ENCODE data around the gene BDKRB1.

The BDKRB1 gene

DNA sequence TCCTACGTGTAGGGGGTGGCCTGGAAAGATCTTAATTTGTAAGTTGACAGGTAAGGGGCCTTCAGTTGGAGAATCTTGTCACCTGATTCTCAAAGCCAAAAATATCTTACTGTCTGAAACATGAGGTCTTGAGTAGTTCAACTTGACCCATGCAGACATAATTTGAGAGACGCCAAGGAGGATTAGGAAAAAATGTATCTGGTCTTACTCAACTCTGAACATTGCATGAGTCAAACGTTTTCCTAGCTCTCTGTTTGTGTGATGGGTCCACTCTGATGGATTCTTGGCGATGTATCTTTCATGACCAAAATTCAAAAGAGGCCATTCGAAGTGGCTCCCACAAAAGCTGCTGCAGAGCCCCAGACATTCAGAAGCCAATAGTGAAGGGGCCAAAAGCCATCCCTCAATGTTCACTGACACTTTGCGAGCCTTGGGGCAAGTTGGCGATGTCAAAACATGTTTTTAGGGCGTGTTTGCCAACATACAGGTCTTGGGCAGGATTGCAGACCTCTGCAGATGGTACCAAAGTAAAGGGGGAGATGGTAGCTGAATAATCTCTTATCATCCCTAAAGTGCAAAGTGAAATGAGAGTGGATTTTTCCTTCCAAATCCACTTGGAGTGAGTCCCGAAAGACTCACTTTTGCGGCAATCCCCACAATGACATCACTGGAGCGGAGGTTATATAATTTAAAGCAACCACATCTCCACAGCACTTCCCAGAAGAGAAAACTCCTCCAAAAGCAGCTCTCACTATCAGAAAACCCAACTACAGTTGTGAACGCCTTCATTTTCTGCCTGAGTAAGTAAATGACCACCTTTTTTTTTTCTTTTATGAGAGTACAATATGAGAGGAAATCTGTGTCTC lies at the start of gene BDKRB1:
Gene BDKRB1 (plus strand): TSS at position 710 of the 866 bp plus-strand sequence. CDS start 7,473 bp downstream, outside the sequence.
- no peak for DNase-seq (ENCODE audit: low read depth)

DNA sequence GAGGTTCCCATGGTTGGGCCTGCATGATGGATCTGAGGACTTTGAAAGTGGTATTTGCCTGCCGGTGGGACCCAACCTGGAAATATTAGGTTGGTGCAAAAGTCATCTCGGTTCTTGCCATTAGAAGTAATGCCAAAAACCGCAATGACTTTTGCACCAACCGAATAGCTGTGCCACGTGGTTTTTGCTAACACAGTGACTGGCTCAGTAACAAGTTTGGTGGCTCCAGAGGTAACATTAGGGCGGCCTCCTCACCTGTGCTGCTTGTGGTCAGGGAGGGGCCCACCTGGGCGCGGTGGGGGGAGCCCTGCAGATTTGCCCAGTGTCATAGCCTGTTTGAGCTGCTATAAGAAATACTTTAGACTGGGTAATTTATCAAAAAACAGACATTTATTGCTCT lies 49.5 kb upstream of the BDKRB1 start:
- no peak for DNase-seq (ENCODE audit: low read depth)

DNA sequence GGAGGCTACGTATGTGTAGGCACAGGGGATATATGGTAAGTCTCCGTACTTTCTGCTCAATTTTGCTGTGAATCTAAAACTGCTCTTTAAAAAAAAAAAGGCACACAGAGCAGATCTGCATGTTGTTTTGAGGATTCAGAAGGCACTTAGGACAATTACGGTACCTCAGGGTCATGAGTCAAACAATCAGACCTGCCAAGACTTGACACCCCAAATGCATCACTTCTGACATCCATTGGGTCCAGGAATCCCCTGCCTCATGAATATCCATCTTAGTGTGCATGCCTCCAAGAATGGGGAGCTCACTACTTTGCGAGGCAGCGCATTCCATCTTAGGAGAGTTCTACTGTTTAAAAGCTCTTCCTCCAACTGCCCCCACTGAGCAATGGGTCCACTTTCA lies 48.3 kb upstream of the BDKRB1 start:
- DNase-seq (ENCODE audit: low read depth): no peak

DNA sequence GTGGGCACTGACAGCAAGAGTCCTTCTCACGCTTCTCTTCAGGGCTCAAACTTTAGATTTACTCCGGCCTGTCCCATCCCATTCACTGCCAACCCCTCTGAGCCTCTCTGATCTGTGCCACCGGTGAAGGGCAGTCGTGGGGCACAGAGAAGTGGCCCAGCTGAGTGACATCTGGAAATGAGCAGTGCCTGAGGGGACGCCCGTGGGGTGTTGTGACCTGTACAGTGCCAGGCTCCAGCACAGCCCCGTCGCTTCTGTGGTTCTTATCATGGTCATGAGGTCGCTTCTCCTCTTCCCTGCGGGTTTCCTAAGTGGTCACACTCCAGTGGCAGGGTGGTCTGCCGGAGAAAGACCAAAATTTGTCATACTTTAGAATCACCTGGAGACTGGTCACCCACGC lies 47.3 kb upstream of the BDKRB1 start:
- DNase-seq (ENCODE audit: low read depth): no peak

DNA sequence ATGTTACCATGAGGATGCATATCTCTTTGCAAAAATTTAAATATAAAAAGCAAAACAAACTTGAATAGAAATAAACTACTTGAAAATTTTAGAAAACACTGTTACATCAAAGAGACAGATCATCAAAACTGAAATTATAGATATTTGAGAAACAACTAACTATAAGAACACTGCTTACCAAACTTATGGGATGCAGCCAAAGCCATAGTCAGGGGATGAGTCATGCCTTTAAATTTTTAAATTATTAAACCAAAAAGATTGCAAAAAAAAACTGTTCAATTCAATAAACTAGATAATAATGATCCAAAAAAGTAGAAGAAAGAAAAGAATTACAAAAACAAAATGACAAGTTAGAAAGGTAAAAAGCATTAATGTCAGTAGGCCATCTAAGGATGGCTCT lies 43.9 kb upstream of the BDKRB1 start:
- DNase-seq (ENCODE audit: low read depth): no peak

DNA sequence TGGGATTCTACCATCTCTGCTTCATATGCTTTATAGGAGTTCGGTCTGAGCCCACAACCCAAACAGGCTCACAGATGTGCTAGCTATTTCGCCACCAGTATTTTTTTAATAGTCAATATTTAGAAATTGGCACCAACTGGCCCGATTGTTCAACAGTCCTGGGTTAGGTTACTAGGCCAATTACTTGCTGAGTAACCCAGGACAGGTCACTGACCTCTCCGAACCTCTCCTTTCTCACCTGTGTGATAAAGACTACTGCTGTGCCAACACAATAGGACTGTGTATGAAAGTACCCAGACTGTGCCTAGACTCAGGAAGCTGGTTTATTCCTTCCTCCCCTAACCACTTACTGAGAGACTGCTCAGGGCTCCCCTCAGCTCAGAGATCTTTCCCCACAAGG lies 43.1 kb upstream of the BDKRB1 start:
- DNase-seq (ENCODE audit: low read depth): no peak

DNA sequence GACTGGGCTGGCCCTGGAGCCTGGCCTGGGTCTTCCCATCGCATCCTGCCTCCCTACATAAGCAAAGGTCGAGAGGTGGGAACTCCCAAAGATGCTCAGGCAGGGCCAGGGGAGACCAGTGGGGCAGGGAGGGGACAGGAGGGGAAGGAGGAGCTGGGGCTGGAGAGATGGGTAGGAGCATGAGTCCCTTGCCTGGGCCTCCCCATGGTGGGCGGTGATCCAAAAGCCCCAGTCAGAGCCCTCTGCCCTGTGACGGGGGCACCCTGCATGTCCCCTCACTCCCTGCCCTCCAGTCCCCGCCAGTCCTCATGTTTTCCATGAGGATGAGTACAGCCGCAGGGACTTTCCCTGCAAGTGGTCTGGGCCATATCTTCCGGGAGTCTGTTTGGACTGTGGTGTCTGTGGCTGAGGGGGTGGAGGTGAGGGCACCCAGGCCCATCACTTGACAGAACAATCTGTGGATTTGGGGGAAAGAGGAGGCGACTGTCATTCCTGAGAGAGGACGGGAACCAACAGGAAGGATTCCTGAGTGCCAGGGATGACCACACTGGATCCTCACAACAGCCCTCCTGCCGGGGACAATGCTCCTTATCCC lies 42.0 kb upstream of the BDKRB1 start:
- no peak for DNase-seq (ENCODE audit: low read depth)

DNA sequence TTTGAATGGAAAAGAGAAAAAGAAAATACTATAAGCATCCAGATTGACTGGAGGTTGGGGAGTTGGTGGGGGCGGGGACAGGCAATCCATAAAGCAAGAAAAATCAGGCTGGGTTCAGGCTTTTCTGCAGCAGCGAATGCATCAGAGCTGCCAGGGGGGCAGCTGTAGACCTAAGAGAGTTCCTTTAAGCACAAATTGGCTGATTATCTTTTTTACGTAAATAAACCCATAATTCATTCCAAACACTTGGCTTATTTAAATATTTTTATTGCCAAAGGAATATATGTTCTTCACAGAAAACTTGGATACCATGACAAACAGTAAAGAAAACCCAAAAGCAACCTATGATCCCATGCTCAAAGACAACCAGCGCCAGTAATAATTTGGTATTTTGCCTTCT lies 41.2 kb upstream of the BDKRB1 start:
- no peak for DNase-seq (ENCODE audit: low read depth)

DNA sequence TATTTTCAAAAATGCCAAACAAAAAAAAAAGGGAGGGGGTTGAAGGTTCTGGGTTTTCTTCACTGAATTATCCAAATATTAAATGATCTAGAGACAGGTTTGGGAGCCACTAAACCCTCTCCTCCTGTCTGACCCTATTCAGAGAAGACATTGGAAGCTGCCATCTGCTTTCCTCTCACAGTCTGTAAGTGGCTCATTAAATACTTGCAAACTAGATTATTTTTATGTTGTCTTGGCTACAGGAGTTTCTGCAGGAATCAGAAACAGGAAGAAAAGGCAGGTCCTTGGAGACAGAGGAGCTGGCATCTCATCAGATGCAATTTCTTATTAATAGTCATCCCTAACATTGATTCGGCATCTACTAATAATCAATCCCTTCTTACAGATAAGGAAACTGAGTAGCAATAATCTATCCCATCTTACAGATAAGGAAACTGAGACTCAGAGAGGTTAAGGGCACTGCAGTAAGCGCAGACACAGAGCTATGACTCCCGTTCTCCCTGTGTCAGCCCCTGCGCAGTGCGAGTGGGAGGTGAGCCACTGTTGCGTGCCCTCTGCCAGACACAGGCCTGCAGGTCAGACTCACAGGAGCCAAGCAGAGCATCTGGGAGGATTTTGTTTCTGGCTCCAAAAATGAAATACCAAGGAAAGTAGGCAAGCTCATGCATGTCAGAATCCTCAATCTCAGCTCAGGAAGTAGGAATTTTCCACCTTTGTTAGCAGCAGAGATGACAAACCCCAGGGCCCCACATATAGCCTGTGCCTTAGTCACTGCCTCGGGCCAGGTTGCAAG lies 40.4 kb upstream of the BDKRB1 start:
- no peak for DNase-seq (ENCODE audit: low read depth)

DNA sequence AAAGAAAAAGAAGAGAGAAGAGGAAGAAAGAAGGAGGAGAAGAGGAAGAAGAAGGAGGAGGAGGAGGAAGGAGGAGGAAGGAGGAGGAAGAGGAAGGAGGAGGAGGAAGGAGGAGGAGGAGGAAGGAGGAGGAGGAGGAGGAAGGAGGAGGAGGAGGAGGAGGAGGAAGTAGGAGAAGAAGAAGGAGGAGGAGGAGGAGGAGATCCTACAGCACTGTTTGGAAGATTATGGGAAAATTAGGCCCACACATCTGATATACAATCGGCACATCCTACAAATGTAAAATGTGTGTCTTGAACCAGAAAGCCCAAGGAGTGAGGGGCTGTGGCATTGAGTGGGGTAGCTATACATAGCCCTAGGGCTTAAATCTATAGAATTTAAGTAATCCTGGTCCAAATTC lies 39.4 kb upstream of the BDKRB1 start:
- DNase-seq (ENCODE audit: low read depth): no peak

DNA sequence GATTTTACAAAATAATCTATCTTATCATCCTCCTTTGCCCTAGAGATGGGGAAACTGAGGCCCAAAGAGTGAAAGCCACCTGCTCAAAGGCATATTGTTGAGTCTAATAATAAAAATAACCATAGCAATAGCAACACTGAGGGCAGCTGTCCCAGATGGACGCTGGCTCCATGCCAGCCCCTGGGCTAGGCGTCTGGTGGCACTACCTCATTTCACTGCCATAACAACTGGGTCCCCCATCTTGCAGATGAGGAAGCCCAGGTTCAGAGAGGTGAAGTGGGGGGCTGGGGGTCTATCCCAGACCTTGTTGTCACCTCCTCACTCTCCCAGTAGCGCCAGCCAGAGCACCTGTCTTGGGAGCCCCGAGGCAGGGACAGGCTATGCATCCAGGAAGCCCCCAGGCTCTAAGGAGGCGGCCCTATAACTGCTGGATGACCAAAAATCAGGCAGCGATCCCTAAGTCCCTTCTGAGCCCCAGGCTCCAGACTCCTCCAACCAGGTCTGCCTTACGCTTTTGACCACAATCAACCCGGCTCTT lies 38.6 kb upstream of the BDKRB1 start:
- no peak for DNase-seq (ENCODE audit: low read depth)

DNA sequence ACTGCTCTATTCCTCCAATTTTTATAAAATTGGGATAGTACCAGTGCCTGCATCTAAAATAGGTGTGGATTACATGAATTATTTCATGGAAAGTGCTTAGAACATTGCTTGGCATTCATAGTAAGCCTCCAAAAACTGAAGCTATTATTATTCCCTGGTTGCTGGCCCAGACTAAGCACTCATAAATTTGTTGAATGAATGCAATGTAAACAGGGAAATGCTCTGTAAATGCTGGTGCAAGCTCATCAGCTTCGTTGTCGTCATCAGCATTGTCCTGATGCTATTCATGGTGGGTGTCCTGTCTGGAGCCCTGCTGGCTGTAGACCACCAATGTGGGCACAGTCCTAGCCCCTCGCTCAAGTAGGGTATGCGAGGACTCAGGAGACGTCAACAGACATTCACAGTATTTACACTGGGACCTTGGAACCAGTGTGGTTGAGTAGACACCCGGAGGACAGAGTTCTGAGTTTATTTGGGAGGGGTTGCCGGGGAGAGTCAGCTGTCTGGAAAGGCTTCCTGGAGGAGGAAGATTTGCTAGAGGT lies 34.8 kb upstream of the BDKRB1 start:
- no peak for DNase-seq (ENCODE audit: low read depth)

DNA sequence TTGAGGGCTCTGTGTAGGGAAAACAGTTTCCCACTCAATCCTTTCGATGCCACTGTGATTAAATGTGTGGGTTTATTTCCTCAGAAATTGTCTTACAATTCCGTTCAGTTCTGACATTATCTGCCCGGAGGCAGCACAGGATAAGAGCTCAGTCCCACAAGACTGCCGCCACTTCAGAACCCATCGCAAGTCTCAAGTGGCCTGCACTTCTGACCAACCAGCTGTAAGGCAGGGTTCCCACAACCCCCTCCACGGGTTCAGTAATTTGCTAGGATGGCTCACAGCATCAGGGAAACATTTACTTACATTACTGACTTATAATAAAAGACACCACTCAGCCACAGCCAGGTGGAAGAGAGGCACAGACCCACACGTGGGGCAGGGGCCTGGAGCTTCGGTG lies 34.2 kb upstream of the BDKRB1 start:
- DNase-seq (ENCODE audit: low read depth): no peak

DNA sequence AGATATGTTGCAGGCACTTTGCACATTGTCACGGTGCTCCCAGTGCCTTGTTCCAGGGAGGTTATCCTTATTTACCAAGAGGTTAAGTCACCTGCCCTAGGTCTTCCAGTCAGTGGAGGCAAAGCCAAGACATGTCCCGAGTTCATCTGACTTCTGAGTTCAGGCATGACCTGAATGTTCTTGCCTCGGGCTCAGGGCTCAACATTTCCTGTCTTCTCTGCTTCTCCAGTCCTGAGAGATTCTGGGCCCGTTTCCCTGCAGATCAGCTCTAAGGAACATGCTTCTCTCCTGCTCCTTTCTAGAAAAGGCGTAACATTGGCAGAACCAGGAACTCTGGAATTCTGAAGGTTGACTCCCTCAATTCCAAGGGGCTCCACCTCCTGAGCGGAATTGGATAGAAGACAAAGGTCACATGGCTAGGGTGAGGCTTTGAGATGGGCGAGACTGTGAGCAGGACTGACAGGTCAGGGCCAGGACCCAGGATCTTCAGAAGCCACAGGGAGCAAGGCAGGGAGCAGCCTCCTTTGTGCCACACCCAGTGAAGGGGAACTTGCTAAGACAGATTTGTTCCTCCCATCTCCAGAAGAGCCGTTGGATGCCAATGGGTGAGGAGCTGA lies 31.4 kb upstream of the BDKRB1 start:
- no peak for DNase-seq (ENCODE audit: low read depth)

DNA sequence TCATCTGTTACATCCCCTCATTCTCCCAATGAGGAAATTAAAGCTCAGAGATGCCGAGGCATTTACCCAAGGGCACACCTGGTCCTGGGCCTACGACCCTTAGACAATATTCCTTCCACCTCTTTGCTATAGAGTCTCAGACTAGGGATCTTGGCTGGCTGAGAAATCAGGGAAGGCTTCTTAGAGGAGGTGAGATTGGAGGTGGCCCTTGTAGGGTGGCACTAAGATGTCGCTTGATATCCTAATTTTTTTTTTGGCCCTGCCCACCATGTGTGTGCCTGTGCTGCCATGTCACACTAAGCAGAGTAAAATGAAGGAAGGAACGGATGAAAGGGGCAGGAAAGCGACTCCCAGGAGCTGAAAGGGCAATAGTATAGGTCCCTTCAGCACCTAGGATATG lies 30.8 kb upstream of the BDKRB1 start:
- no peak for DNase-seq (ENCODE audit: low read depth)

DNA sequence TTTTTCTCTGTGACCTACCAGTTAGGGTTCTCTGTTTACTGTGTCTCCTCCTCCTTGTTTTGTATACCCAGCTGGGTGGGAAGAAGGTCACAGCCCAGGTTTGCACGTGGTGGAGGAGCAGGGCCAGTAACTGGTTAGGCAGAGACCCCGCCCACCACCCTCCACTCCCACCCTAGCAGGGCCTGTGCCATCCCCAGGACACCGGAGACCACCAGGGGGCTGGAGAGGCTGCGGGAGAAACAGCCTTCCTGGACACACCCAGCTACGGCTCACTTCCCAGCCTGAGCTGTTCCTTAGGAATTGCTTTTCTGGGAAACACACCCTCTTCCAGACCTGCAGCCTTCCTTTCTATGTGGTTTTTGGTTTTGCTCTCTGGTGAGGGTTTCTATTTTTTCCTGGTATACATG lies 30.3 kb upstream of the BDKRB1 start:
- no peak for DNase-seq (ENCODE audit: low read depth)

DNA sequence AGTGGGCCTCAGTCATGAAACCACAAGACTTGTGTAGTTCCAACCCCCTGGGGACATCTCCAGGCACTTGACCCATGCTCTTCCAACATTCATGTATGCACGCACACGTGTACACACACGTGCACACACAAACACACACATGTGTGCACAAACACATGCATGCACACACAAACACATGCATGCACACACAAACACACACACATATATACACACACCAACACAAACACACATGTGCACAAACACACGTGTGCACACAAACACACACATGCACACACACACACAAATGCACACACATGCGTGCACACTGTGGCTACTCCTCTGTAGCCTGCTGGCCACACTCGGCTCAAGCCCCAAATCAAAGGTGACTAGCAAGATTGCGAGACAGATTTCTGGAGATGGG lies 28.6 kb upstream of the BDKRB1 start:
- DNase-seq (ENCODE audit: low read depth): no peak

DNA sequence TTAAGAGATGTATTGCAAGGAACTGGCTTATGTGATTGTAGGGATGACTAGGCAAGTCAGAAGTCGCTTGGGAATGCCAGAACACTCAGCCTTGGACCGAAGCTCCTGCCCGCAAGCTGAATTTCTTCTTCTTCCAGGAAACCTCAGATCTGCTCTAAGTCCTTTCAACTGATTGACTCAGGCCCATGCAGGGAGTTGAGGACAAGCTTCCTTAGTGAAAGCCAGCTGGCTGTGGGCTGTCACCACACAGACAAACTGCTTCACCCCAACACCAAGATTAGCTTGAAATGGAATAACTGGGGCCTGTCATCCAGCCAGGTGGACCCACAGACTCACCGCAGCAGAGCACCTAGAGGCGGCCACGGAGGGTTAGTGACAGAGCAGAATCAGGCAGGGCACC lies 26.7 kb upstream of the BDKRB1 start:
- no peak for DNase-seq (ENCODE audit: low read depth)

DNA sequence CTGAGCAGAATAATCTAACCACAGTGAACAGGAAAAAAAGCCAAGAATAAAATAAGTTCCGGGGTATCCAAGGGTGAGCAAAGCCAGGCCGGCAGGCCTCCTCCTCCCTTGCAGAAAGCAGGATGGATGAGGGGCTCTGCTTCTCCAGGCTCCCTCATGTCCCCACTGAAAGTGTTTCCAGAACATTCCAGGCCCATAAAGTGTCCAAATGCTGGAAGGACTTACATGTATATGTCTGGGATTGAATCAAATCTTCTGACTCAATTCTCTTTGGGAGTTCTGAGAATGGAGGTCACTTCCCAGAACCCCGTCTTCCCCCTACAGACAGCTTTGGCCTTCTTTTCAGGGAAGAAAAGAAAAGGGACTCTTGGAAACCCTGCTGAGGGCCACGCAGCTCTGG lies 25.0 kb upstream of the BDKRB1 start:
- no peak for DNase-seq (ENCODE audit: low read depth)

DNA sequence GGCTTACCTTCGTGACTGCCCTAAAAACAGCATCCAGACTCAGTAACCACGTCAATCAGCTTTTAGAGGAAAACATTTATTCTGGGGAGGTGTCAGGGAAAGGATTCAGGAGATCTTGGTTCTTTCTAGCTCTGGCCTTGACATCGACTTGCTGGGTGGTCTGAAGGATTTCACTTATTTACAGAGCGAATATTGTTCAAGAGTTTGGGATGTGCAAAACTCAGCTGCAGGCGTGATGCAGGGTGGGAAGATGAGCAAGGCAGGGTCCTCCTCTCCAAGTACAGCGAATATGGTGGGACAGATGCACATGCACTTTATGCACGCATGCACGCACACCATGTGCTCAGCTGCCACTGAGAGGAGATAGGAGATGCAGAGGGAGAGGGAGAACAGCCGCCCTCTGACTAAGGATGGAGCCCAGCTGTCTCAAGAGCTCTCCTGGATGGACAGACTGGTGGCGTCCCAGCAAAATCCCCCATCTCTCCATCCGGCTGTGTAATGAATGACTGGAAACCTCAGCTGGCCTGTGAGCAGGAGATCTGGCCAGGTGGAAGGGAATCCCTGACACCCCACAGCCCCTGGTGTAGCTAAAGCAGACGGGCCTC lies 24.4 kb upstream of the BDKRB1 start:
- DNase-seq (ENCODE audit: low read depth): no peak

DNA sequence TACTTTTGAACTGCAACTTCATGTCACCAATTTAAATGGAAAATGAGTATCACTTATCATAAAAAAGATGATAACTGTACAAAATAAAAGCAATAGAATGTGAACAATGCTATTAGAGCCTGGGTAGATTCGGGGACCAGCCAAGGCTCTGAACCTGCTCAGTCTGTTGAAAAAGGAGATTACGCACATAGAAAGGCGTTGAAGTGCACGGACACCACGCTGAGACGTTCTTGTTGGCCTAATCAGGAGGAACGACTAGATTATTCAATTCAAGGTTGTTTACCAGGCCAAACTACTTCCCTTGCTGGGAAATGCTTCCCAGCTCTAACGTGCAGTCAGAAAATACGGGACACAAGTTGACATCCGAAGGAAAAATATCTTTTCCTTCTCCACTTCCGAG lies 23.5 kb upstream of the BDKRB1 start:
- DNase-seq (ENCODE audit: low read depth): no peak

DNA sequence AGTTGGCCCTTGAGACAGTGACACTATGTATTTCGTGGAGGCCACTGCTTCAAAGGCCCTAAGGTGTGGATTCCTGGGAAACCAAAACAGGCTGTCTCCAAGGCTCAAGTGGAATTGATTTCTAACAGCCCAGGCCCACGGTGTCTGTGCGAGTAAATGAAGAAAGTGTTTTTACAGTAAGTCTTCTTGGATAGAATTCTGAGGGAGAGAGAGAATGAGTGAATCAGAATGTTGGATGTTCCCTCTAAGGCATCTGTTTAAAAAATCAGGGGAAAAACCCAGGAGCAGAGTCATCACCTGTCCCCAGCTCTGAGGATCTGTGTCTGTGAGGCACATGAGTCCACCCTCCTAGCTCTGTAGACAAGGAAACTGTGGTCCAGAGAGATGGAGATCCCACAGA lies 22.3 kb upstream of the BDKRB1 start:
- no peak for DNase-seq (ENCODE audit: low read depth)
